SK-N-MC (cell line): ENCODE measurements around the gene LPIN1.

Experiments
- EZH2 ChIP-seq: fragments of 200-600 bp; sonication (generic); IDR thresholded peaks from one replicate; pipeline ENCODE4 v1.6.1; 2017; ENCODE audit warnings: antibody characterized with exemption
- FOXP2 ChIP-seq: optimal IDR thresholded peaks from 2 replicates; pipeline ENCODE3; 2011; ENCODE audit warnings: mild to moderate bottlenecking, moderate library complexity; ENCODE audit not compliant: insufficient read depth; ENCODE audit errors: extremely low read length, control extremely low read depth
- POLR2AphosphoS5 ChIP-seq: IDR thresholded peaks from 2 replicates; pipeline ENCODE4 v1.6.1; 2012; ENCODE audit warnings: mild to moderate bottlenecking, low read depth, low read length, borderline replicate concordance

DNA sequence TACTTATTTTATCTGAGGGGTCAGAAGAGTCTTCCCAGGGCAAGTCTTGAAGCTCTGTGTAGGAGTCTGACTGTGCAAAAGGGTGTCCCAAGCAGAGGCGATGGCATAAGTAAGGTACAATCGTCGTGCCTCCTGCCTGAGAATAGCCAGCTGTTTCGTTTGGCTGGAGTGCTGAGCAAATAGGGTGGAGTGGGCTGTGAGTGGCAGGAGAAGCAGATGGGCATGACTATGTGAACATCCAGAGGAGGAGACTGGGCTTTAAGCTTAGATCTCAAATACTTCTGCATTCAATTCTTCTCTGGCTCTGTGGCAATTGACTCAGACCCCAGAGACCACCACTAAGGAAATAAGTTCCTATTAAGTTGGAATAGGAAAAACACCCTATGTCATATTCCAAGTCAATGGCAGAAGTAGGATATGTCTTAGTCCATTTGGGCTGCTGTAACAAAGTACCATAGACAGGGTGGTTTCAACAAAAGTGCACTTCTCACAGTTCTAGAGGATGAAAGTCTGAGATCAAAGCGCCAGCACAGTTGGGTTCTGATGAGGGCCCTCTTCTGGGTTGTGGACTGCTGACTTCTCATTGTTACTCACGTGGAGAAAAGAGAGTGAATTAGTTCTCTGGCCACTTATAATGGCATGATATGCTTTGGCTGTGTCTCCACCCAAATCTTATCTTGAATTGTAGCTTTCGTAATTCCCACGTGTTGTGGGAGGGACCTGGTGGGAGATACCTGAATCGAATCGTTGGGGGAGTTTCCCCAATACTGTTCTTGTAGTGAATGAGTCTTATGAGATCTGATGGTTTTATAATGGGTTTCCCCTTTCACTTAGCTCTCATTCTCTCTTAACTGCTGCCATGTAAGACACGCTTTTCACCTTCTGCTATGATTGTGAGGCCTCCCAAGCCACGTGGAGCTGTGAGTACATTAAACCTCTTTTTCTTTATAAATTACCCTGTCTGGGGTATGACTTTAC lies 120.2 kb downstream of the LPIN1 start:
- TF ChIP-seq POLR2AphosphoS5: no peak
- TF ChIP-seq EZH2: no peak
- TF ChIP-seq FOXP2: no peak
